Measurements from ENCODE around the gene RNF144A. TPM values are rescaled to one million over a fixed set of nuclear protein-coding genes. Genes with fewer than 3 reads are reported as not detected.

Gene RNF144A
- total and polyA plus RNA-seq, 2 donors (not counting 1 experiment from before 2014, with no cell fraction given) = 0.17 to 0.24 TPM

GRCh38 chr2:6939071-6939470, 21.9 kb downstream of the RNF144A start:
- no peak overlapping the region for H3K27ac ChIP-seq (ENCODE audit: insufficient read depth, low read length)
- no peak overlapping the region for H2AFZ ChIP-seq (ENCODE audit: low read length)
- H3K4me3 ChIP-seq (replicated peaks in 1 of 4; ENCODE audit: control extremely low read depth in 1 of 4, insufficient read depth in 1 of 4, low read depth in 3 of 4, low read length in 4 of 4) = no peak overlapping the region
- H3K27me3 ChIP-seq (ENCODE audit: control insufficient read depth, insufficient read depth, low read length) = peaks cover 7% of the 10 kb centered on the region
- H4K20me1 ChIP-seq (ENCODE audit: control insufficient read depth, extremely low read depth, insufficient read depth, low read length) = no peaks in the 10 kb centered on the region
- no peaks in the 10 kb centered on the region for H3K9me3 ChIP-seq (ENCODE audit: control insufficient read depth, insufficient read depth, low read depth, low read length)
- H3K4me2 ChIP-seq (ENCODE audit: extremely low read depth, insufficient read depth, low read length) = no peak overlapping the region
- TF ChIP-seq EZH2 (IDR thresholded peaks at IDR 0.05; ENCODE audit: low read length, missing control alignments) (no peak), CTCF (conservative IDR thresholded peaks at IDR 0.05 in 1 of 2, IDR thresholded peaks at IDR 0.05 in 1 of 2; ENCODE audit: low read depth in 1 of 2, low read length in 2 of 2) (no peak)
- no peaks in the 10 kb centered on the region for H3K79me2 ChIP-seq (ENCODE audit: control insufficient read depth, insufficient read depth, low read length)
- H3K36me3 ChIP-seq (ENCODE audit: control insufficient read depth, insufficient read depth, low read length) = no peaks in the 10 kb centered on the region
- no peaks in the 10 kb centered on the region for H3K4me1 ChIP-seq (ENCODE audit: control insufficient read depth, extremely low read depth, insufficient read depth, low read length)
- H3K9ac ChIP-seq (ENCODE audit: insufficient read depth, low read length) = no peak overlapping the region
- DNase-seq (ENCODE audit: low read depth in 2 of 2) = no peak

GRCh38 chr2:6940820-6941219, 23.6 kb downstream of the RNF144A start:
- no peaks in the 10 kb centered on the region for H3K36me3 ChIP-seq (ENCODE audit: control insufficient read depth, insufficient read depth, low read length)
- no peak overlapping the region for H2AFZ ChIP-seq (ENCODE audit: low read length)
- no peak overlapping the region for H3K9ac ChIP-seq (ENCODE audit: insufficient read depth, low read length)
- H3K9me3 ChIP-seq (ENCODE audit: control insufficient read depth, insufficient read depth, low read depth, low read length) = no peaks in the 10 kb centered on the region
- H4K20me1 ChIP-seq (ENCODE audit: control insufficient read depth, extremely low read depth, insufficient read depth, low read length) = no peaks in the 10 kb centered on the region
- peaks cover 8% of the 10 kb centered on the region for H3K27me3 ChIP-seq (ENCODE audit: control insufficient read depth, insufficient read depth, low read length)
- no peak overlapping the region for H3K4me2 ChIP-seq (ENCODE audit: extremely low read depth, insufficient read depth, low read length)
- H3K79me2 ChIP-seq (ENCODE audit: control insufficient read depth, insufficient read depth, low read length) = no peaks in the 10 kb centered on the region
- no peak for DNase-seq (ENCODE audit: low read depth in 2 of 2)
- H3K27ac ChIP-seq (ENCODE audit: insufficient read depth, low read length) = no peak overlapping the region
- H3K4me1 ChIP-seq (ENCODE audit: control insufficient read depth, extremely low read depth, insufficient read depth, low read length) = no peaks in the 10 kb centered on the region
- TF ChIP-seq EZH2 (IDR thresholded peaks at IDR 0.05; ENCODE audit: low read length, missing control alignments) (no peak), CTCF (conservative IDR thresholded peaks at IDR 0.05 in 1 of 2, IDR thresholded peaks at IDR 0.05 in 1 of 2; ENCODE audit: low read depth in 1 of 2, low read length in 2 of 2) (no peak)
- no peak overlapping the region for H3K4me3 ChIP-seq (replicated peaks in 1 of 4; ENCODE audit: control extremely low read depth in 1 of 4, insufficient read depth in 1 of 4, low read depth in 3 of 4, low read length in 4 of 4)

GRCh38 chr2:6941299-6942046, 24.3 kb downstream of the RNF144A start:
- Histone ChIP-seq H3K27me3 (ENCODE audit: control insufficient read depth, insufficient read depth, low read length) (peaks cover 8% of the 10 kb centered on the region), H3K4me1 (ENCODE audit: control insufficient read depth, extremely low read depth, insufficient read depth, low read length) (no peaks in the 10 kb centered on the region), H3K9me3 (ENCODE audit: control insufficient read depth, insufficient read depth, low read depth, low read length) (no peaks in the 10 kb centered on the region), H4K20me1 (ENCODE audit: control insufficient read depth, extremely low read depth, insufficient read depth, low read length) (no peaks in the 10 kb centered on the region), H3K36me3 (ENCODE audit: control insufficient read depth, insufficient read depth, low read length) (no peaks in the 10 kb centered on the region), H2AFZ (ENCODE audit: low read length) (no peak overlapping the region), H3K27ac (ENCODE audit: insufficient read depth, low read length) (no peak overlapping the region), H3K4me3 (replicated peaks in 1 of 4; ENCODE audit: control extremely low read depth in 1 of 4, insufficient read depth in 1 of 4, low read depth in 3 of 4, low read length in 4 of 4) (no peak overlapping the region), H3K9ac (ENCODE audit: insufficient read depth, low read length) (no peak overlapping the region), H3K4me2 (ENCODE audit: extremely low read depth, insufficient read depth, low read length) (no peak overlapping the region), H3K79me2 (ENCODE audit: control insufficient read depth, insufficient read depth, low read length) (no peaks in the 10 kb centered on the region)
- TF ChIP-seq EZH2 (IDR thresholded peaks at IDR 0.05; ENCODE audit: low read length, missing control alignments) = no peak
- TF ChIP-seq CTCF (conservative IDR thresholded peaks at IDR 0.05 in 1 of 2, IDR thresholded peaks at IDR 0.05 in 1 of 2; ENCODE audit: low read depth in 1 of 2, low read length in 2 of 2) = no peak
- no peak for DNase-seq (ENCODE audit: low read depth in 2 of 2)
